DOHH2 (cell line): ENCODE results near the gene SPATA6L.

Source experiments
- H3F3A ChIP-seq: fragments of 200-600 bp; sonication (generic), shearing (Covaris generic); 2 replicates; pipeline ENCODE4 v1.6.0; 2016; ENCODE audit warnings: antibody characterized with exemption, mild to moderate bottlenecking; ENCODE audit not compliant: control insufficient read depth, insufficient read depth
- H3K27ac ChIP-seq: fragments of 200-600 bp; sonication (generic); 2 replicates; pipeline ENCODE4 v1.5.1; 2014; ENCODE audit warnings: low read depth, mild to moderate bottlenecking, low read length, moderate library complexity
- H3K27me3 ChIP-seq: fragments of 200-600 bp; sonication (generic); 2 replicates; pipeline ENCODE4 v1.6.1; 2014; ENCODE audit warnings: mild to moderate bottlenecking, low read length, mixed read lengths; ENCODE audit not compliant: control insufficient read depth
- H3K36me3 ChIP-seq: fragments of 200-600 bp; sonication (generic); 2 replicates; pipeline ENCODE4 v1.6.1; 2014; ENCODE audit warnings: mild to moderate bottlenecking, low read length, moderate library complexity, mixed read lengths; ENCODE audit not compliant: control insufficient read depth
- H3K4me1 ChIP-seq: fragments of 200-600 bp; sonication (generic); 2 replicates; pipeline ENCODE4 v1.6.1; 2014; ENCODE audit warnings: mild to moderate bottlenecking, low read length, mixed read lengths; ENCODE audit not compliant: control insufficient read depth
- H3K4me2 ChIP-seq: fragments of 200-600 bp; sonication (generic); 2 replicates; pipeline ENCODE4 v1.6.0; 2014; ENCODE audit warnings: mild to moderate bottlenecking, low read length, moderate library complexity
- H3K4me3 ChIP-seq: fragments of 200-600 bp; sonication (generic); 2 replicates; pipeline ENCODE4 v1.5.1; 2014; ENCODE audit warnings: mild to moderate bottlenecking, low read length, mixed read lengths
- H3K79me2 ChIP-seq: fragments of 200-600 bp; sonication (generic); 2 replicates; pipeline ENCODE4 v1.6.1; 2014; ENCODE audit warnings: mild to moderate bottlenecking, low read length, mixed read lengths; ENCODE audit not compliant: control insufficient read depth
- H3K9me2 ChIP-seq: fragments of 200-600 bp; sonication (generic); replicated peaks from 2 replicates; pipeline ENCODE4 v1.6.1; 2014; ENCODE audit warnings: mild to moderate bottlenecking, low read length, mixed read lengths; ENCODE audit not compliant: control insufficient read depth
- H3K9me3 ChIP-seq: fragments of 200-600 bp; sonication (generic); 2 replicates; pipeline ENCODE4 v1.6.1; 2014; ENCODE audit warnings: antibody characterized with exemption, low read length, mixed read lengths; ENCODE audit not compliant: control insufficient read depth, insufficient read depth
- H4K20me1 ChIP-seq: fragments of 200-600 bp; sonication (generic); 2 replicates; pipeline ENCODE4 v1.6.0; 2014; ENCODE audit warnings: low read depth, mild to moderate bottlenecking, antibody characterized with exemption, low read length, moderate library complexity; ENCODE audit not compliant: control insufficient read depth, insufficient read depth
- CTCF ChIP-seq: fragments of 200-600 bp; sonication (generic); IDR thresholded peaks from one replicate; pipeline ENCODE4 v1.5.1; 2014; ENCODE audit warnings: antibody characterized with exemption, mild to moderate bottlenecking, low read depth, low read length; ENCODE audit not compliant: poor library complexity, severe bottlenecking
- EZH2phosphoT487 ChIP-seq: fragments of 200-600 bp; sonication (generic); IDR thresholded peaks from 2 replicates; pipeline ENCODE4 v1.6.1; 2017; ENCODE audit warnings: borderline replicate concordance, mild to moderate bottlenecking, antibody characterized with exemption, low read length, moderate library complexity, mixed read lengths

The SPATA6L gene

GRCh38 chr9:4550777-4551484, 115.3 kb downstream of the SPATA6L start:
- Histone ChIP-seq H3K9me2 (no peaks in the 10 kb centered on the region), H3K4me3 (no peak overlapping the region), H3K27me3 (no peaks in the 10 kb centered on the region), H3K36me3 (no peaks in the 10 kb centered on the region), H3K27ac (no peak overlapping the region), H4K20me1 (no peaks in the 10 kb centered on the region), H3K4me1 (peaks cover 28% of the 10 kb centered on the region), H3K9me3 (no peaks in the 10 kb centered on the region), H3K4me2 (no peak overlapping the region), H3F3A (no peaks in the 10 kb centered on the region), H3K79me2 (no peaks in the 10 kb centered on the region)
- TF ChIP-seq EZH2phosphoT487 (no peak), CTCF (no peak)

- H3K27me3 ChIP-seq: no peaks in the 10 kb centered on the region
- H3K79me2 ChIP-seq: no peaks in the 10 kb centered on the region
- no peak overlapping the region for H3K4me3 ChIP-seq
- no peaks in the 10 kb centered on the region for H4K20me1 ChIP-seq
- H3F3A ChIP-seq: no peaks in the 10 kb centered on the region
- H3K9me2 ChIP-seq: no peaks in the 10 kb centered on the region
- H3K36me3 ChIP-seq: no peaks in the 10 kb centered on the region
- no peak overlapping the region for H3K27ac ChIP-seq
- H3K4me2 ChIP-seq: no peak overlapping the region
- TF ChIP-seq CTCF: no peak
- TF ChIP-seq EZH2phosphoT487: no peak
- no peaks in the 10 kb centered on the region for H3K9me3 ChIP-seq
- H3K4me1 ChIP-seq: peaks cover 19% of the 10 kb centered on the region
These were observed 116.5 kb downstream of the SPATA6L start for GRCh38 chr9:4549751-4550295.

- H3K27ac ChIP-seq: no peak overlapping the region
- H3K79me2 ChIP-seq: no peaks in the 10 kb centered on the region
- no peaks in the 10 kb centered on the region for H4K20me1 ChIP-seq
- H3K4me2 ChIP-seq: no peak overlapping the region
- H3K4me3 ChIP-seq: no peak overlapping the region
- H3K9me3 ChIP-seq: no peaks in the 10 kb centered on the region
- H3K9me2 ChIP-seq: no peaks in the 10 kb centered on the region
- no peaks in the 10 kb centered on the region for H3F3A ChIP-seq
- H3K36me3 ChIP-seq: no peaks in the 10 kb centered on the region
- H3K27me3 ChIP-seq: no peaks in the 10 kb centered on the region
- peaks cover 17% of the 10 kb centered on the region for H3K4me1 ChIP-seq
- TF ChIP-seq EZH2phosphoT487: no peak
- peak; percentile 84 for TF ChIP-seq CTCF
These were observed 117.2 kb downstream of the SPATA6L start for GRCh38 chr9:4548811-4549725.
